H1 (cell line): ENCODE measurements around the gene FGF18. TPM values are rescaled to one million over a fixed set of nuclear protein-coding genes. Genes with fewer than 3 reads are reported as not detected.

ENCODE experiments used
- CTCF ChIA-PET: fragments of 300-600 bp; sonication (Branson Sonifier 250); formaldehyde crosslinking; loops from one replicate; lab custom pipeline; 2021; ENCODE audit not compliant: partially characterized antibody; lab: Charles Lee
- POLR2A ChIA-PET: fragments of 300-600 bp; sonication (Branson Sonifier 250); formaldehyde crosslinking; loops from one replicate; lab custom pipeline; 2021; ENCODE audit warnings: inconsistent platforms; ENCODE audit not compliant: partially characterized antibody; lab: Charles Lee
- DNase-seq, 2 experiments: peaks; one replicate each; pipeline versions ENCODE4 v3.0.0 to v3.0.0-alpha.2; 2010 to 2022; ENCODE audit warnings: low spot score in 2 of 2, low read depth in 1 of 2, mixed read lengths in 1 of 2
- FAIRE-seq: peaks from 2 replicates; lab custom pipeline; 2011; peaks lifted over from hg19 to GRCh38; lab: Jason Lieb, UNC
- H2AFZ ChIP-seq: 2 replicates; pipeline ENCODE4 v1.8.1; 2012; ENCODE audit warnings: low read length, inconsistent platforms
- H2AK5ac ChIP-seq: 2 replicates; pipeline ENCODE4 v1.6.1; 2013; ENCODE audit warnings: low read depth, low read length
- H2BK120ac ChIP-seq: replicated peaks from 2 replicates; pipeline ENCODE3; 2013; ENCODE audit warnings: low read depth, low read length, inconsistent platforms
- H2BK12ac ChIP-seq: 2 replicates; pipeline ENCODE4 v1.6.1; 2013; ENCODE audit warnings: low read depth, low read length
- H2BK15ac ChIP-seq: 2 replicates; pipeline ENCODE4 v1.6.1; 2013; ENCODE audit warnings: low read length
- H2BK20ac ChIP-seq: 2 replicates; pipeline ENCODE4 v1.6.1; 2013; ENCODE audit warnings: low read length
- H2BK5ac ChIP-seq: 2 replicates; pipeline ENCODE4 v1.6.1; 2013; ENCODE audit warnings: low read depth, low read length
- H3K14ac ChIP-seq: 2 replicates; pipeline ENCODE4 v1.6.1; 2013; ENCODE audit warnings: inconsistent platforms; ENCODE audit not compliant: insufficient read length
- H3K18ac ChIP-seq: 2 replicates; pipeline ENCODE4 v1.6.1; 2013; ENCODE audit warnings: low read length; ENCODE audit errors: extremely low read depth
- H3K23ac ChIP-seq: 2 replicates; pipeline ENCODE4 v1.6.1; 2013; ENCODE audit warnings: inconsistent platforms; ENCODE audit not compliant: insufficient read length
- H3K23me2 ChIP-seq: 2 replicates; pipeline ENCODE4 v1.6.1; 2013; ENCODE audit warnings: low read depth, low read length
- H3K27ac ChIP-seq: 2 replicates; pipeline ENCODE4 v1.6.1; 2011; ENCODE audit warnings: low read depth, low read length, inconsistent platforms
- H3K27me3 ChIP-seq, 4 experiments: replicated peaks in 1 of 4; 1 replicate in 1 of 4; 2 replicates in 3 of 4; pipeline versions ENCODE4 v1.6.1 to v1.8.1; 2011 to 2013; ENCODE audit warnings: low read length in 3 of 4, mild to moderate bottlenecking in 3 of 4, inconsistent platforms in 2 of 4, mixed read lengths in 2 of 4, moderate library complexity in 1 of 4; ENCODE audit not compliant: control insufficient read depth in 3 of 4, insufficient read depth in 3 of 4; ENCODE audit errors: extremely low read depth in 1 of 4
- H3K36me3 ChIP-seq, 4 experiments: 2 replicates each; pipeline versions ENCODE4 v1.6.1 to v1.8.1; 2011 to 2013; ENCODE audit warnings: mild to moderate bottlenecking in 4 of 4, low read length in 3 of 4, moderate library complexity in 2 of 4, control low read depth in 1 of 4, inconsistent platforms in 1 of 4; ENCODE audit not compliant: insufficient read depth in 4 of 4, control insufficient read depth in 2 of 4
- H3K4ac ChIP-seq: replicated peaks from 2 replicates; pipeline ENCODE3; 2013; ENCODE audit warnings: low read length, low read depth, mixed read lengths, inconsistent platforms; ENCODE audit not compliant: insufficient read length
- H3K4me1 ChIP-seq, 4 experiments: replicated peaks in 1 of 4; 1 replicate in 1 of 4; 2 replicates in 3 of 4; pipeline versions ENCODE4 v1.6.1 to v1.8.1; 2011 to 2013; ENCODE audit warnings: low read length in 3 of 4, inconsistent platforms in 2 of 4, mixed read lengths in 1 of 4; ENCODE audit not compliant: insufficient read depth in 4 of 4, control insufficient read depth in 3 of 4
- H3K4me2 ChIP-seq, 2 experiments: 2 replicates each; pipeline versions ENCODE4 v1.6.1 to v1.8.1; 2011 to 2013; ENCODE audit warnings: low read depth in 2 of 2, low read length in 2 of 2, control low read depth in 1 of 2, inconsistent platforms in 1 of 2, mild to moderate bottlenecking in 1 of 2; ENCODE audit not compliant: insufficient read depth in 1 of 2
- H3K4me3 ChIP-seq, 4 experiments: fragments of 200-600, 300-600 bp in 1 of 4; sonication (generic), shearing (Covaris generic), sonication (Bioruptor Twin) in 1 of 4; 2 replicates each; pipeline versions ENCODE4 v1.5.1 to v1.8.1; 2011 to 2016; ENCODE audit warnings: low read length in 4 of 4, low read depth in 3 of 4, control low read depth in 2 of 4, inconsistent platforms in 2 of 4, mild to moderate bottlenecking in 2 of 4, mixed read lengths in 1 of 4, moderate library complexity in 1 of 4; ENCODE audit not compliant: insufficient read depth in 2 of 4; ENCODE audit errors: extremely low read depth in 1 of 4
- H3K56ac ChIP-seq: replicated peaks from 2 replicates; pipeline ENCODE3; 2013; ENCODE audit warnings: low read depth, mild to moderate bottlenecking, mixed read lengths, low read length, inconsistent platforms; ENCODE audit not compliant: insufficient read length
- H3K79me1 ChIP-seq: 2 replicates; pipeline ENCODE4 v1.6.1; 2013; ENCODE audit warnings: low read depth, low read length, control low read depth
- H3K79me2 ChIP-seq, 2 experiments: 2 replicates each; pipeline versions ENCODE4 v1.6.1 to v1.8.1; 2012 to 2013; ENCODE audit warnings: low read length in 2 of 2, mild to moderate bottlenecking in 2 of 2, inconsistent platforms in 1 of 2; ENCODE audit not compliant: insufficient read depth in 2 of 2, control insufficient read depth in 1 of 2
- H3K9ac ChIP-seq, 4 experiments: replicated peaks in 1 of 4; 1 replicate in 1 of 4; 2 replicates in 3 of 4; pipeline versions ENCODE4 v1.6.1 to v1.8.1; 2011 to 2013; ENCODE audit warnings: low read depth in 3 of 4, low read length in 3 of 4, control low read depth in 2 of 4, mild to moderate bottlenecking in 2 of 4, moderate library complexity in 2 of 4, inconsistent platforms in 1 of 4; ENCODE audit errors: extremely low read depth in 1 of 4
- H3K9me3 ChIP-seq, 2 experiments: 2 replicates each; pipeline versions ENCODE4 v1.6.1 to v1.8.1; 2012 to 2013; ENCODE audit warnings: mild to moderate bottlenecking in 2 of 2, moderate library complexity in 2 of 2, control low read depth in 1 of 2, inconsistent platforms in 1 of 2, low read depth in 1 of 2, low read length in 1 of 2, mixed read lengths in 1 of 2; ENCODE audit not compliant: insufficient read depth in 2 of 2
- H4K20me1 ChIP-seq, 2 experiments: replicated peaks in 1 of 2; 2 replicates each; pipeline versions ENCODE3 to v1.8.1; 2011 to 2013; ENCODE audit warnings: inconsistent platforms in 2 of 2, low read length in 2 of 2, mild to moderate bottlenecking in 1 of 2; ENCODE audit not compliant: insufficient read depth in 2 of 2, control insufficient read depth in 1 of 2
- H4K5ac ChIP-seq: 2 replicates; pipeline ENCODE4 v1.6.1; 2013; ENCODE audit warnings: low read length, low read depth, mixed read lengths, inconsistent platforms; ENCODE audit not compliant: insufficient read length
- H4K8ac ChIP-seq: 2 replicates; pipeline ENCODE4 v1.8.0; 2013; ENCODE audit warnings: mild to moderate bottlenecking, moderate library complexity, low read length, inconsistent platforms; ENCODE audit not compliant: insufficient read depth; ENCODE audit errors: extremely low read depth
- H4K91ac ChIP-seq: replicated peaks from 2 replicates; pipeline ENCODE3; 2013; ENCODE audit warnings: low read length, mixed read lengths, inconsistent platforms; ENCODE audit not compliant: insufficient read length
- ASH2L ChIP-seq: fragments of 200-600, 300-600 bp; sonication (generic); IDR thresholded peaks from one replicate; pipeline ENCODE4 v1.7.1; 2017; ENCODE audit warnings: low read length
- CREB1 ChIP-seq: IDR thresholded peaks from 2 replicates; pipeline ENCODE4 v1.6.1; 2012; ENCODE audit warnings: inconsistent platforms
- CTBP2 ChIP-seq: IDR thresholded peaks from 2 replicates; pipeline ENCODE4 v1.7.0; 2011; ENCODE audit warnings: borderline replicate concordance, mild to moderate bottlenecking, moderate library complexity, mixed read lengths, low read length; ENCODE audit not compliant: insufficient read depth, insufficient read length
- EZH2 ChIP-seq: fragments of 200-600 bp; sonication (generic); IDR thresholded peaks from 2 replicates; pipeline ENCODE4 v1.7.1; 2012; ENCODE audit warnings: low read depth, mild to moderate bottlenecking, moderate library complexity, low read length, inconsistent platforms; ENCODE audit not compliant: severe bottlenecking
- GABPA ChIP-seq: IDR thresholded peaks from 2 replicates; pipeline ENCODE4 v1.6.1; 2011; ENCODE audit warnings: mild to moderate bottlenecking, low read length, moderate library complexity, borderline replicate concordance; ENCODE audit not compliant: insufficient read depth
- JUND ChIP-seq: IDR thresholded peaks from 2 replicates; pipeline ENCODE4 v1.6.1; 2011; ENCODE audit warnings: mild to moderate bottlenecking, improper control_type of control experiment, low read length
- SP4 ChIP-seq: IDR thresholded peaks from 2 replicates; pipeline ENCODE4 v1.6.1; 2012; ENCODE audit warnings: low read length, inconsistent platforms
- WGBS, 2 experiments: shearing (Covaris generic) in 1 of 2; methylation state at CpG; one replicate each; pipeline versions ENCODE4 v1.1.6 to v1.1.7; 2013 to 2015; ENCODE audit warnings: low lambda C conversion rate in 2 of 2, mixed read lengths in 2 of 2, inconsistent platforms in 1 of 2, low coverage in 1 of 2, missing lambda C conversion rate in 1 of 2; ENCODE audit not compliant: insufficient replicate concordance in 2 of 2, insufficient coverage in 1 of 2, insufficient read length in 1 of 2; ENCODE audit errors: extremely low coverage in 1 of 2, missing lambda C conversion rate in 1 of 2; 5-methylcytosine and 5-hydroxymethylcytosine counted together
- polyA plus RNA-seq, 7 experiments: library from polyadenylated mRNA; depleted of rRNA in 3 of 7; stranded (reverse) in 5 of 7; unstranded in 2 of 7; fragments of >200 nt in 5 of 7; fragments of 200-250 nt in 2 of 7; gene quantifications; 1 replicate in 5 of 7; 2 replicates in 1 of 7; 4 replicates in 1 of 7; pipeline versions ENCODE4 v1.2.1 to v1.2.3, GENCODE V29; 2011 to 2013; ENCODE audit warnings: missing spikeins in 2 of 7, mixed read lengths in 2 of 7
- total RNA-seq: library from RNA; stranded (reverse); fragmentation: NEBNext Ultra II Directional; extraction: Animal tissue kit (Norgen Biotek cat#: 25700); gene quantifications from 2 replicates; pipeline ENCODE4 v1.2.1, GENCODE V29; 2021
- TF ChIP-seq, protein P1 (sequence below): IDR thresholded peaks from 2 replicates; pipeline ENCODE4 v1.6.1; 2011; ENCODE audit warnings: low read depth, mild to moderate bottlenecking, low read length; ENCODE audit not compliant: insufficient read depth

The FGF18 gene
- total and polyA plus RNA-seq, 2 of the 8 experiments (the other 6 are each of a cell fraction or from before 2014, with no cell fraction given): 0.54 to 1.3 TPM

DNA sequence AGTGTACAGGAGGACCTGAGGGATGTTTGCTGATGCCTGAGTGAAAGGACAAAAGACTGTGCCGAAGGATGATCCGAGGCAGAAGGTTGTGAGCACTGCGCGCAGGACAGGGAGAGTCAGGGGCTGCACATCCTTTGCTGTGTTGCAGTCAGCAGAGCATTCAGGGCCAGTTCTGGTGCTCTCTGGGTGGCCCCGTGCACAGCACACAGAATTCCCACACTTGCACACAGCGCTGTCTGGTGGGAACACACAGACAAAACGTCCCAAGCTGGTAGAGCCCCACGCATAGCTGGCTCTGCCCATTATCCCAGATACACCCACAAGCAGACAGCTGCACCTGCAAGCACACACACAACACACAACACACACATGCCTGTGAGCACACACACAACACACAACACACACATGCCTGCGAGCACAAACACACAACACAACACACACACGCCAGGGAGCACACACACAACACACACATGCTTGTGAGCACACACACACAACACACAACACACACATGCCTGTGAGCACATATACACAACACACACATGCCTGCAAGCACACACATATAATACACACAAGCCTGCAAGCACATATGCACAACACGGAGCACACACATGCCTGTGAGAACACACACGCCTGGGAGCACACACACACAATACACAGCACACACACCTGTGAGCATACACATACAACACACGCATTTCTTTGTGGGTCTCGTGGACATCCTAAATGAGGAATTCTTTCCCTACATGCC is 74.4 kb downstream of the FGF18 start:
- Histone ChIP-seq H2BK12ac (peak overlapping the region; percentile 99), H2AK5ac (peak overlapping the region; percentile 98), H3K4ac (peak overlapping the region; percentile 79), H3K27me3 (no peaks in the 10 kb centered on the region; a peak in 1 of 7 replicates), H3K79me1 (no peaks in the 10 kb centered on the region), H2BK5ac (peak overlapping the region; percentile 89), H3K23me2 (no peaks in the 10 kb centered on the region), H3K4me2 (peak overlapping the region; percentile 23 to 44; a peak in 1 of 4 replicates), H3K27ac (no peak overlapping the region), H3K14ac (no peak overlapping the region), H3K56ac (no peak overlapping the region), H3K9me3 (no peaks in the 10 kb centered on the region), H3K4me3 (no peak overlapping the region), H2AFZ (peak overlapping the region; percentile 79), H3K18ac (peak overlapping the region; percentile 84; the same call in 1 of the 2 replicates), H4K8ac (peak overlapping the region; percentile 60), H2BK15ac (peak overlapping the region; percentile 96), H3K23ac (no peak overlapping the region), H3K79me2 (no peaks in the 10 kb centered on the region), H3K9ac (no peak overlapping the region), H3K36me3 (no peaks in the 10 kb centered on the region), H2BK120ac (peak overlapping the region; percentile 77), H4K91ac (peak overlapping the region; percentile 95), H4K5ac (no peak overlapping the region), H4K20me1 (peaks cover 0 to 2% of the 10 kb centered on the region in 2 experiments), H3K4me1 (peaks cover 6 to 17% (median 13%) of the 10 kb centered on the region in 4 experiments)
- CTCF ChIA-PET: interaction anchor here (0.9 to 2.7 kb wide), 4 partner anchors 9 to 73 kb away, joined by 3 to 11 read pairs (median 3); no protein-coding TSS in a partner anchor
- POLR2A ChIA-PET: interaction anchor here (0.7 to 1.4 kb wide), 2 partner anchors 12 to 105 kb away, joined by 4 read pairs; no protein-coding TSS in a partner anchor
- 88% methylated on average over 14 of the region's 14 CpGs; no CpG with 5 or more reads in 1 of the 2 experiments for WGBS, 2 experiments
- no peak for FAIRE-seq
- DNase-seq: no peak
- TF ChIP-seq, protein P1, sequence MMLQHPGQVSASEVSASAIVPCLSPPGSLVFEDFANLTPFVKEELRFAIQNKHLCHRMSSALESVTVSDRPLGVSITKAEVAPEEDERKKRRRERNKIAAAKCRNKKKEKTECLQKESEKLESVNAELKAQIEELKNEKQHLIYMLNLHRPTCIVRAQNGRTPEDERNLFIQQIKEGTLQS: no peak
- TF ChIP-seq JUND (no peak), CTBP2 (no peak), SP4 (no peak), CREB1 (no peak), ASH2L (no peak), GABPA (no peak), EZH2 (no peak)
- TF ChIP-seq, all 59 proteins: peak for 0
- peak overlapping the region; percentile 80 for H2BK20ac ChIP-seq
